ENCODE data around the gene POP5. TPM values are rescaled to one million over a fixed set of nuclear protein-coding genes. Genes with fewer than 3 reads are reported as not detected.

POP5 gene
- total and polyA plus RNA-seq, 2 experiments from 2014 or later: 52.4 to 140 TPM

GRCh38 chr12:120562906-120563305, 18.3 kb downstream of the POP5 start:
- TF ChIP-seq ZNF331 (CRISPR knock-in tag; IDR thresholded peaks at IDR 0.05; ENCODE audit: low read depth) (no peak), POLR2AphosphoS5 (IDR thresholded peaks at IDR 0.05; ENCODE audit: low read depth) (no peak)
- TF ChIP-seq, protein P1, sequence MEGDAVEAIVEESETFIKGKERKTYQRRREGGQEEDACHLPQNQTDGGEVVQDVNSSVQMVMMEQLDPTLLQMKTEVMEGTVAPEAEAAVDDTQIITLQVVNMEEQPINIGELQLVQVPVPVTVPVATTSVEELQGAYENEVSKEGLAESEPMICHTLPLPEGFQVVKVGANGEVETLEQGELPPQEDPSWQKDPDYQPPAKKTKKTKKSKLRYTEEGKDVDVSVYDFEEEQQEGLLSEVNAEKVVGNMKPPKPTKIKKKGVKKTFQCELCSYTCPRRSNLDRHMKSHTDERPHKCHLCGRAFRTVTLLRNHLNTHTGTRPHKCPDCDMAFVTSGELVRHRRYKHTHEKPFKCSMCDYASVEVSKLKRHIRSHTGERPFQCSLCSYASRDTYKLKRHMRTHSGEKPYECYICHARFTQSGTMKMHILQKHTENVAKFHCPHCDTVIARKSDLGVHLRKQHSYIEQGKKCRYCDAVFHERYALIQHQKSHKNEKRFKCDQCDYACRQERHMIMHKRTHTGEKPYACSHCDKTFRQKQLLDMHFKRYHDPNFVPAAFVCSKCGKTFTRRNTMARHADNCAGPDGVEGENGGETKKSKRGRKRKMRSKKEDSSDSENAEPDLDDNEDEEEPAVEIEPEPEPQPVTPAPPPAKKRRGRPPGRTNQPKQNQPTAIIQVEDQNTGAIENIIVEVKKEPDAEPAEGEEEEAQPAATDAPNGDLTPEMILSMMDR (conservative IDR thresholded peaks at IDR 0.05; ENCODE audit: low read depth in 2 of 2): no peak
- Mint-ChIP-seq H3K4me3 (no peak overlapping the region), H3K36me3 (ENCODE audit: low read depth) (peaks cover 83% of the 10 kb centered on the region), H3K9me3 (no peaks in the 10 kb centered on the region), H3K4me1 (no peaks in the 10 kb centered on the region), H3K27ac (no peak overlapping the region), H3K27me3 (ENCODE audit: insufficient read depth, low read depth, poor library complexity) (peaks cover 10% of the 10 kb centered on the region)
- H2AFZ ChIP-seq: no peak overlapping the region
- H3K27me3 ChIP-seq (ENCODE audit: insufficient read depth): no peaks in the 10 kb centered on the region
- peaks cover 48% of the 10 kb centered on the region for H3K36me3 ChIP-seq (ENCODE audit: insufficient read depth)
- no peaks in the 10 kb centered on the region for H3F3A ChIP-seq (replicated peaks; ENCODE audit: low read depth)
- no peak overlapping the region for H3K4me2 ChIP-seq
- H3K79me2 ChIP-seq (replicated peaks; ENCODE audit: insufficient read depth): no peaks in the 10 kb centered on the region; the same call in 1 of the 2 replicates
- H4K20me1 ChIP-seq (replicated peaks; ENCODE audit: insufficient read depth): peaks cover 43% of the 10 kb centered on the region
- H3K9me2 ChIP-seq (ENCODE audit: insufficient read depth): no peaks in the 10 kb centered on the region
- no peak for DNase-seq (ENCODE audit: low spot score)
- ATAC-seq: no peak
- no peaks in the 10 kb centered on the region for H3K4me1 ChIP-seq (ENCODE audit: insufficient read depth)
- no peak overlapping the region for H3K27ac ChIP-seq (ENCODE audit: low read depth)
- no peak overlapping the region for H3K4me3 ChIP-seq

- H3K36me3 Mint-ChIP-seq (ENCODE audit: low read depth): peaks cover 71% of the 10 kb centered on the region
- H3K9me2 ChIP-seq (ENCODE audit: insufficient read depth): no peaks in the 10 kb centered on the region
- no peak overlapping the region for H3K4me3 ChIP-seq
- H3K79me2 ChIP-seq (replicated peaks; ENCODE audit: insufficient read depth): no peaks in the 10 kb centered on the region; the same call in 1 of the 2 replicates
- no peaks in the 10 kb centered on the region for H3K4me1 ChIP-seq (ENCODE audit: insufficient read depth)
- H3F3A ChIP-seq (replicated peaks; ENCODE audit: low read depth): 0 out of 2 replicates have a peak, but pooled peaks cover 9% of the 10 kb centered on the region
- no peak overlapping the region for H3K4me2 ChIP-seq
- no peaks in the 10 kb centered on the region for H3K27me3 ChIP-seq (ENCODE audit: insufficient read depth)
- H3K4me1 Mint-ChIP-seq: no peaks in the 10 kb centered on the region
- no peak for DNase-seq (ENCODE audit: low spot score)
- no peak overlapping the region for H3K4me3 Mint-ChIP-seq
- no peak for ATAC-seq
- H3K9me3 Mint-ChIP-seq: no peaks in the 10 kb centered on the region
- peaks cover 35% of the 10 kb centered on the region for H3K36me3 ChIP-seq (ENCODE audit: insufficient read depth)
- H3K27ac Mint-ChIP-seq: no peak overlapping the region
- no peak overlapping the region for H3K27ac ChIP-seq (ENCODE audit: low read depth)
- H2AFZ ChIP-seq: no peak overlapping the region
- H3K27me3 Mint-ChIP-seq (ENCODE audit: insufficient read depth, low read depth, poor library complexity): peaks cover 7% of the 10 kb centered on the region
- TF ChIP-seq JUNB (IDR thresholded peaks at IDR 0.05; ENCODE audit: unreplicated experiment): no peak
- TF ChIP-seq POLR2AphosphoS5 (IDR thresholded peaks at IDR 0.05; ENCODE audit: low read depth): no peak
- TF ChIP-seq ETS1 (IDR thresholded peaks at IDR 0.05): no peak
- no peak for TF ChIP-seq EZH2phosphoT487 (IDR thresholded peaks at IDR 0.05; ENCODE audit: unreplicated experiment)
- no peak for TF ChIP-seq ZNF462 (CRISPR knock-in tag; IDR thresholded peaks at IDR 0.05)
- peaks cover 25% of the 10 kb centered on the region for H4K20me1 ChIP-seq (replicated peaks; ENCODE audit: insufficient read depth)
These were observed 23.6 kb downstream of the POP5 start for GRCh38 chr12:120557589-120557988.
